Urothelium cell line (cell line): ENCODE measurements around the gene DISP2.
A peak's percentile ranks its signal among the peaks of the same experiment; 100 is the strongest.

Experiments used
- DNase-seq: peaks from one replicate; pipeline ENCODE4 v3.0.0; 2011; ENCODE audit warnings: low spot score, mixed read lengths
- FAIRE-seq: peaks from 2 replicates; lab custom pipeline; 2011; peaks lifted over from hg19 to GRCh38; lab: Jason Lieb, UNC

The DISP2 gene

DNA sequence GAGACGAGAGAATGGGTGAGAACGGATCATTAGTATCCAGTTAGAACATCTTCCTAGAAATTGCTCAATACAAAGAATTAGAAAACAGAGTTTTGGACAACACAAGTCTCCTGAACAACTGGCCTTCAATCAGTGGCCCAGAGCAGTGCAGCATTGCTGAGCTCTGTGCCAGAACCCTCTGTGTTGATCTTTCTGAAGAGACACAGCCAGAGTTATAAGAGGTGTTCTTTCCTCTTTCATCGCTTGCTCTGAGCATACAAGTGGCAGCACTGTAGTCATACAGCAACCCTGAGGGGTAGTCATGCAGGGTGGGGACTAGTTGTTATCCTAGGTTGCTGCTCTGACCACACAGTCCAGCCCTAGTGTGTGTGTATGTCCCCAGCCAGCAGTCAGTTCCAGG is 28.5 kb downstream of the DISP2 start:
- FAIRE-seq, result no peak
- no peak for DNase-seq

DNA sequence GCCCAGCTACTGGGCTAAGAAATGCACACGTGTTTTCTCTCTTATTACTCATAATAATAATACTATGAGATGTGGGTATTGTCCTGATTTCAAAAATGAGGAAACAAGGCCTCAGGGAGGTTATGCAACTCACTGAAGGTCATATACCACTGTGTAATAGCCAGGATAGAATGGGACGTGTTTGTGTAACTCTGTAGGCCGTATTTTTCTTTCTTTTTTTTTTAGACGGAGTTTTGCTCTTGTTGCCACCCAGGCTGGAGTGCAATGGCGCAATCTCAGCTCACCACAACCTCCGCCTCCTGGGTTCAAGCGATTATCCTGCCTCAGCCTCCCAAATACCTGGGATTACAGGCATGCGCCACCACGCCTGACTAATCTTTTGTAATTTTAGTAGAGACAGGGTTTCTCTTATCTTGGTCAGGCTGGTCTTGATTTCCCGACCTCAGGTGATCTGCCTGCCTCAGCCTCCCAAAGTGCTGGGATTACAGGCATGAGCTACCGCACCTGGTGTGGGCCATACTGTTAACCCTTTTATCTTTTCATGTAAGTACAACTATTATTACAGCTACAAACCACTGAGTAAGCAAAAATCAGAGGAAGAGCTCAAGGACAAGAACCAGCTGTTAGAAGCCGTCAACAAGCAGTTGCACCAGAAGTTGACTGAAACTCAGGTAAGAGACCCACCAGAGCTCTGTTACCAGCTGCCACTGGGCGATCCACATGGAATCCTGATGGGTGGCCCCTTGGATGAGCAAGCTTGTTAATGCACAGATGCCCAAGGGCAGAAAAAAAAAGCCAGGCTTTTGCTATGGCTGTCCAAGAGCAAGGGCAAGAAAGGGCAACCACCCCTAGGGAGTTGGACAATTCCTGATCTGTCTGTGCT is 31.2 kb downstream of the DISP2 start:
- DNase-seq (no peak), FAIRE-seq (no peak)

DNA sequence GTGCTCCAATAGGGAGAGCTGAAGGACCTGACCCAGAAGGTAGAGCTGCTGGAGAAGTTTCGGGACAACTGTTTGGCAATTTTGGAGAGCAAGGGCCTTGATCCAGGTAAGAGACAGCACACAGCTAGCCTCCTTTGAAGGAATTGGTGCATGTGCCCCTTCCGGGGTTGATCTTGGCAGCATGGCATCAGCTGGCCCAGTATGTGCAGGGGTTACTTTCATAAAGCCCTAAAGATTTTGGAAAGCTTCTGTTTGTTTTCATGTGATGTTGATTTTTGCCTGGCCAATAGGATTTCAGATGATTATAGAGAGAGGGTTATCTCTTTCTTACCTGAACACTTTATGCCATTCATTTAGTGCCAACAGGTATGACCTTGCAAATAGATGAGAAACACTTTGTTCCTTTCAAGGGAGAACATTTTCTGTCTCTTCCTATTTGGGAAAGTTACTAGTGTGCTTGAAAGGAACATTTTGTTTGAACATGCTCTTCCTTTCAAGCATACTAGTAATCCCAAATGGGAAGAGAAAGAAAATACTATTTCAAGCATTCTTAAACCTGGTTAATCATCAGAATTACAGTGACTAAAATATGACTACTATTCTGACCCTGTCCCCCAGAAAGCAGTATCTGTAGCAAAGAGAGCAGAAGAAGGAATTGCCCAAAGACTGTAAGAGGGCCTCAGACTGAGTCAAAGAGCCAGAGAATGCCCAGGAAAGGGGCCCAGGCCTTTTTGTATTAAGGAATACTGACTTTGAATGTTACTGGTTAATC is 32.0 kb downstream of the DISP2 start:
- DNase-seq (no peak), FAIRE-seq (no peak)

DNA sequence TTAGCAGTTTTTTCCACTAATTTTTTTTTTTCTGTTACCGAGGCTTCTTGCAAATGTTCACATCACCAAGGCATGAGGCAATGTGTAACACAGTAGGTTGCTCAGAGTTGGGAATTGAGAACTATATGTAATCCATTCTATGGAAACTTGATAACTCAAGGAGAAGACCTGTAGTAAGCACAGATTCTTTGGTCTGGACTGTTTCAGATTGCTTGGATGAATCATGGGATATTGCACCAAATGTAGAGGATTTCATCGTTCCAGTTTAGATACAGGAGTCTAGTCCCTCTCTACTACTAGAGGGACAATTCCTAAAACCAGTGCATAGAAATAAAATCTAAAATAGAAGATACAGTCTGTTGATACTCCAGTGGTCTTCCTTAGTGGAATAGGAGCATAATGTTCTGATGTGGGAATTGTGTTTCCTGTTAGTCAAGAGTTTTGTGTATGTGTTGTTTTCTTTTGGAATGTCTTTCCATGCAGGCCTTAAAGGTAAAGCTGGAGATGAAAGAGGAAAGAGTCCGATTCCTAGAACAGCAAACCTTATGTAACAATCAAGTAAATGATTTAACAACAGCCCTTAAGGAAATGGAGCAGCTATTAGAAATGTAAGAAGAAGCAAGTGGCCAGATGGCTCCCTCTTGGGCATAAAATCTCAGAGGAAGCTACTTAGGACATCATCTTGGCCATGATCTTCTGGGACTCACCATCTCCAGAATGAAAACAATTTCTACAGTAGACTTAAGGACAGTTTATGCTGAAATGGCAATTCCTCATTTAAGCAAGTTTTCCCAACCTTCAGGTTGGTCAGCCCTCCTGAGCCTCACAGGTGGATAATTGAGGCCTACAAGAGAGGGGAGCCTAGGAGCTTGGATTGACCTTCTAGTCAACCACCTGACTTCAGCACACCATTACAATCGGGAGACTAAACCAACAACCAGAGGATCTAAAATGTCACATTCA is 35.2 kb downstream of the DISP2 start:
- FAIRE-seq (no peak), DNase-seq (no peak)

DNA sequence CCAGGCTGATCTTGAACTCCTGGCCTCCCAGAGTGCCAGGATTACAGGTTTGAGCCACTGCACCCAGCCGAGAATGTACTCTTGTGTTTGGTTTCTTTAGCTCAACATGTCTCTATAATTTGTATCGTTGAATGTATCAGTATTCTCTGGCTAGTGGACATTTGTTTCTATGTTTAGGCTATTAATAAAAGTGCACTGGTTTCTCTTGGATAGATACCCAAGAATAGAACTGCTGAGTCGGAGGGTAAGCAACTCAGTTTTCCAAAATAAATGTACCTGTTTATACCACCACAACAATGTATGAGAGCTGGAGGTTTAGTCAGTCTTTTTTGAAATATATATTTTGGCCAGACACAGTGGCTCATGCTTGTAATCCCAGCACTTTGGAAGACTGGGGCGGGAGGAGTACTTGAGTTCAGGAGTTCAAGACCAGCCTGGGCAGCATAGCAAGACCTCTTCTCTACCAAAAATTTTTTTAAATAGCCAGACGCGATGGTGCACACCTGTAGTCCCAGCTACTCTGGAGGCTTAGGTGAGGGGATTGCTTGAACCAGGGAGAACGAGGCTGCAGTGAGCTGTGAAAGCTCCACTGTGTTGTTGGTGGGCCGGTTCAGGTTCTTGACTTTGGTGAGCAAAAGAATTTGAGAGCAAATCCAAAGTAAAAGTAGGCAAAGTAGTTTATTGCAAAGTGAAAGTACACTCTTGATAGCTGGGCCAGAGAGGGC is 39.8 kb downstream of the DISP2 start:
- no peak for DNase-seq

DNA sequence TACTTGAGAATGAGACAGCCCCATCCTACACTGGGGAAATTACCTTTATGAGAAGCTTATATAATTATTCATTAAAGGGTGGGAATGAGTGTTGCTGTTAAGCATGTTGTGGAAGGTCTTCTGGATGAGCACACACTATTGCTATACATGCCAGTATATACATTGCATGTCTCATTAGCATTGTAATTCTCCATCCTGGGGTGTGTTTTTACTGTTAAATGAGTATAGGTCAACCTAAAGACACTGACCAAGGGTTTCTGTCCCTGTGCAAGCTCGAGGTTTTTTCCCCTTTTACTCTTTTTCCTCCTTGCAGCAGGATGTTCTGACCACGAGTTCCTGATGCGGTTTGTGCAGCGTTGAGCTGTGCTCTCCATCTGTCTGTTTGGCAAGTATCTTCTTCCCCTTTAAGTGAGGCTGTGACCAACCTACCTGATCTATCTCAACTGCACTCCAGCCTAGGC is 40.4 kb downstream of the DISP2 start:
- FAIRE-seq (no peak), DNase-seq (no peak)

More for the DNA sequence above, 39.8 kb downstream of the DISP2 start:
- FAIRE-seq, result no peak

DNA sequence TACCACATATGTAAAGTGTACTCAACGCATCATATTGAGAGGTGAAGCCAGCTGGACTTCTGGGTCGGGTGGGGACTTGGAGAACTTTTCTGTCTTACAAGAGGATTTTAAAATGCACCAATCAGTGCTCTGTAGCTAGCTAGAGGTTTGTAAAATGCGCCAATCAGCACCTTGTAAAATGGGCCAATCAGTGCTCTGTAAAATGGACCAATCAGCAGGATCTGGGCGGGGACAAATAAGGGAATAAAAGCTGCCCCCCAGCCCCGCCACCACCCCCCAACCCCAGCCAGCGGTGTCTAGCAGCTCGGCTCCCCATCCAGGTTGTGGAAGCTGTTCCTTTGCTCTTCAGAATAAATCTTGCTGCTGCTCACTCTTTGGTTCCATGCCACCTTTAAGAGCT is 41.4 kb downstream of the DISP2 start:
- no peak for FAIRE-seq
- DNase-seq, result no peak

DNA sequence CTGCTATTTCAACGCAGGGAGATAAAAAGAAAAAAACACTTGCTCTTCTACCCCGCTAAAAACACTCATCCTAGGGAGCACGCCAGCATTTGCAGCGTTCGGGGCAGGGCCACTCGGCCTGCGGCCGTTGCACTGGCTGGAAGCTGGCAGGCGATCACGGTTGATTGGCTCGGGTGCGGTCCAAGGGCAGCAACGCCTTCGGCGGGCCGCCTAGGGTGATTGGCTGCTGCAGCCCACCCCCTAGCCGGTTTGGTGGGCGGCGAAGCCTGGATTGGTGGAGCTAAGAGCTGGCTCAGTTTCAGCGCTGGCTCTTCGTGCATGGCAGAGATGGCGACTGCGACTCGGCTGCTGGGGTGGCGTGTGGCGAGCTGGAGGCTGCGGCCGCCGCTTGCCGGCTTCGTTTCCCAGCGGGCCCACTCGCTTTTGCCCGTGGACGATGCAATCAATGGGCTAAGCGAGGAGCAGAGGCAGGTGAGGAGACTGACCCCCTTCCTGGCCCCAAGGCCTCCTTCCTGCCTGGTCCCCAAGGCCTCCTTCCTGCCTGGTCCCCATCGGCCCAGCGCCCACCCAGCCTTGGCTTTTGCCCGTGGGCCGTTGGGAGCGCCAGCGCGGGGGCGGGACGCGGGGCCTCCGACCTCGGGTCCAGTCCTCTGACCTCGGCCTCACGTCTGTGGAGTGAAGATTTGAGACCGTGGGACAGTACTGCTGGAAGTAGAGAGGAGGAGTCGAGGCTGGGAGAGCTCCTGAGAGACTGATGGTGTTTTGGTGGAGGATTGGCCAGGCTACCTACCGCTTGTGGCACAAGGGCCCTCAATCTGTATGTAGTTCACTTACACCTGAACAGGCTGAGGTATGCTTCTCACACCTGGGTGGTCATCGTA is 47.7 kb downstream of the DISP2 start, which contains the start of gene IVD:
TSS of gene IVD (plus strand) at position 295 of the 881 bp plus-strand sequence. CDS start at position 328, 33 bp downstream.
- DNase-seq (peak; percentile 100), FAIRE-seq (peak; percentile 93)

DNA sequence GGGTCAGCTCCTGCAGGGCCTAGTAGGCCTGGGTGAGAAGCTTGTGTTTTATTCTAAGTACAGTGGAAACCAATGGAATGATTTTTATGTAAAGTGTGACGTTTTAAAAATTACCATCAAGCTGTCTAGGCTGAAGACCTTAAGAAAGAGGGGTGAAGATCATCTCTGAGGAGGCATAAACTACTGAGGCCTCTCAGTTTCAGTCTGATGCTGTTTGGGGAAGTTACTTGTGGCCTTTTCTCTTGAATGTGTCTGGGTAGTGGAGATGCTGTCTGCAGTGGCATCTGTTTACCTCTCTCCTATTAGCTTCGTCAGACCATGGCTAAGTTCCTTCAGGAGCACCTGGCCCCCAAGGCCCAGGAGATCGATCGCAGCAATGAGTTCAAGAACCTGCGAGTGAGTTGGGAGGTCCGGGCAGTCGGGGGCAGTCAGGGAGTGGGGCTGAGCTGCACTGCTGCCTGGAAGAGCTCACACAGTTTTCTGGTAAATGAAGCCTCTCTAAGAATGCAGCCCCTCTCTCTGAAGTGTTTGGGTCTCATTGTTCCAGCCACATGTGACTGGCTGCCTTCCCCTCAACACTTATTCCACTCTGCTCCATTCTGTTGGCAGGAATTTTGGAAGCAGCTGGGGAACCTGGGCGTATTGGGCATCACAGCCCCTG is 49.4 kb downstream of the DISP2 start:
- no peak for DNase-seq
- FAIRE-seq, result no peak

DNA sequence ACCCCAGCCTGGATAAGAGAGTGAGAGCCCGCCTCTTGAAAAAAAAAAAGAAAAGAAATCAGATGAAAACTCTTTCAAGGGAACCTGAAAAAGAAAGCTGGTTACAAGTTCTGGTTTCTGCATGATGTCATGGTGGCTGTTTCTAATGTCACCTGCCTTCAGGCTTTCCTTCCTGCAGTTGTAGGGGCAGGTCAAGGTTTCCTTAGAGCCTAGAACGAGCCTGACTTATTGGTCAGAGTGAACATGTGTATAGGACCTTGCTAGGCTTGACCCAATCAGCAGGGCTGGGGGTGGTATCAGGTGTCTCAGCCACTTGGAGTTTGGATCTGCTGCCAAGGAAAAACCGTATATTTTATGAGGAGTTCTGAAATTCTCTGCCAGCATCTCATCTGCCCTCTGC is 51.3 kb downstream of the DISP2 start:
- no peak for DNase-seq
- no peak for FAIRE-seq

DNA sequence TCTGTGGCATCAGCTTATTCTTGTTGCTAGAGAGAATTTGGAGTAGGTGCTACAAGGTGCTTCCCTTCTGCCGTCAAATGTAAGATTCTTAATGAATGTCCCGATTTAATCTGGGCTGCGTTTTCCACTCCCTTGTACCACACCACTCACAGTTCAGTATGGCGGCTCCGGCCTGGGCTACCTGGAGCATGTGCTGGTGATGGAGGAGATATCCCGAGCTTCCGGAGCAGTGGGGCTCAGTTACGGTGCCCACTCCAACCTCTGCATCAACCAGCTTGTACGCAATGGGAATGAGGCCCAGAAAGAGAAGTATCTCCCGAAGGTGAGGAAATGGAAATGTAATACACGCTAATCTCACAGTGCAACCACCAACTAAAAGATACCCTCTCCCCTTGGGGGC is 52.5 kb downstream of the DISP2 start:
- FAIRE-seq, result no peak
- DNase-seq, result no peak

DNA sequence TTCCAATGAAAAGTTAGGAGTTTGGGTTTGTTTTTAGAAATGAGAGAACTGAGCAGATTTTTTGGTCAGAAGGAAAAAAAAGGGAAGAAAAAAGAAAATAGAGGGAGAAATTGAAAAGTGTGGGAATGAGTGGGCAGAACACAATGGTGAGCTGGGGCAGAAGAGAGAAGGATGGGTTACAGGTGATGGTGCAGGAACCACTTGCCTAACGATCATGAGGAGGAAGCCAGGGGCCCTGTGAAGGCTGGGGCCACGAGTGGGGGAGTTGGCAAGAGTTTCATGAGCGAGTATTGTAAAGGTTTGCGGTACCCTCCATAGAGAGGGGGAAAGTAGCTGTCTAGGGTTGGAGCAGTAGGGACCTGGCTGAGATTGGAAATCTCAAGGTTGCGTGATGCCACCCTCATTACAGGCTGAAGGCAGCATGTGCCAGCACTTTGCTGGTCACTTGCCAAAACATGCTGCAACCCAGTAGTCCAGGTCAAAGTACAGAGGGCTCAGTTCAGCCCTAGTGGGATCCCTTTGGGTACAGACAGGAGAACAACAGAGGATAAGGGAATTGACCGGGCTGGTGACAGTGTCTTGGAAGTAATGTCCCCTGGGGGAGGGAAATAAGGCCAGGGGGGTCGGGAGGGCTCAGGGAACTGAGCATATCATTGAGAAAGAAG is 54.2 kb downstream of the DISP2 start:
- FAIRE-seq (no peak), DNase-seq (no peak)

DNA sequence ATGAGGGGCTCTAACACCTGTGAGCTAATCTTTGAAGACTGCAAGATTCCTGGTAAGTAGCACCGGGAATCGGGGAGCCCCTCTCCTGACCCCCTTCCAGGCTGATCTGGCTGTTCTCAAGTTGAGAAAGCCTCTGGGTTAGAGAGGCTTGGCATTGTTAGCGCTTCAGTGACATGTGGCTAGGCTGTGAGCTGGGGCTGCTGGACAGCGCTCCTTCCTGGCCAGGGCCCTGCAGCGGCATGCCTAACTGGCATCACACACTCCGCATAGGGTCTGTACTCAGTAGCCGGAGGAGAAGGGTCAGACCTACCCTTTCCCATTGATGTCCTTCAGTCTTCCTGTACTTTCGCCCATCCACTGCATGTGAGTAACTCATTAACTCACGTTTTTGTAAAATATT is 55.0 kb downstream of the DISP2 start:
- FAIRE-seq (no peak), DNase-seq (no peak)

DNA sequence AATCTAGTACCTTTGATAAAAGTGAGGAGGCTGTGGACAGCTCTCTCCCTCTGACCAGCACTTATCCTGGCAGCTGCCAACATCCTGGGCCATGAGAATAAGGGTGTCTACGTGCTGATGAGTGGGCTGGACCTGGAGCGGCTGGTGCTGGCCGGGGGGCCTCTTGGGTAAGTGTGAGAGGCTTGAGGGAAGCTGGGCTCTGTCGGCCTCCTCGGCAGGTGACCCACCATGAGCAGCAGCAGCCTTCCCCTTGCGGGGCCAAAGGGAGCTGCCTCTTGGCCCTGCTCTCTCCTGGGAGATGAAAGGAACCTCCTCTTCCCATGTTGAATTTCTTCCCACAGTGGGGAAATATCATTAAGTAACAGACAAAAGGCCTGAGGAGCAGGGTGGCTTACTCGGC is 56.8 kb downstream of the DISP2 start:
- no peak for DNase-seq

DNA sequence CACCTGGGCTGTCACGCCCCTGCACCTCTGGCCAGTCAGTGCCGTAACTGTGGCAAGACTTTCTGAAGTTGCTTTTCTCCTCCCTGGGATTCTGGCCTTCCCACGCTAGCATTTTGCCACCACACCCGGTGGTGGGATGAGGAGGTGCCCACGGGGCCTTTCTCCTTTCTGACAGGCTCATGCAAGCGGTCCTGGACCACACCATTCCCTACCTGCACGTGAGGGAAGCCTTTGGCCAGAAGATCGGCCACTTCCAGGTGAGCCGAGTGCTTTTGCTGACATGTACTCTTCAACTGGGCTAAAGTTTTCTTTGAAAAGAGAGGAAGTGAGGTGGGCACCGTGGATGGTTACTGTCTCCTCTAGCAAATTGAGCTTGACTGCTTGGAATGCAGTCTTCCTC is 57.2 kb downstream of the DISP2 start:
- no peak for DNase-seq
- no peak for FAIRE-seq

More for the DNA sequence above, 56.8 kb downstream of the DISP2 start:
- no peak for FAIRE-seq

DNA sequence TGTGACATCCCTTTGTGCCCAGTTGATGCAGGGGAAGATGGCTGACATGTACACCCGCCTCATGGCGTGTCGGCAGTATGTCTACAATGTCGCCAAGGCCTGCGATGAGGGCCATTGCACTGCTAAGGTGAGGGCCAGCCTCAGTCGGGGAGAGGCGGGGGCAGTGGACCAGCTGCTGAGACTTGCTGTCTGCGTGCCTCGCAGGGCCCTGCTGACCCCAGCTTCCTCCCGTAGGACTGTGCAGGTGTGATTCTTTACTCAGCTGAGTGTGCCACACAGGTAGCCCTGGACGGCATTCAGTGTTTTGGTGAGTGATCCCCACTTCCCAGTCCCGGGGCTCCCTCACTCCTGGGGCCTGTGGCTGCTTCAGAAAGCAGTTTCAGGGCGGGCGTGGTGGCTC is 58.0 kb downstream of the DISP2 start:
- no peak for DNase-seq
- FAIRE-seq, result peak; percentile 37

DNA sequence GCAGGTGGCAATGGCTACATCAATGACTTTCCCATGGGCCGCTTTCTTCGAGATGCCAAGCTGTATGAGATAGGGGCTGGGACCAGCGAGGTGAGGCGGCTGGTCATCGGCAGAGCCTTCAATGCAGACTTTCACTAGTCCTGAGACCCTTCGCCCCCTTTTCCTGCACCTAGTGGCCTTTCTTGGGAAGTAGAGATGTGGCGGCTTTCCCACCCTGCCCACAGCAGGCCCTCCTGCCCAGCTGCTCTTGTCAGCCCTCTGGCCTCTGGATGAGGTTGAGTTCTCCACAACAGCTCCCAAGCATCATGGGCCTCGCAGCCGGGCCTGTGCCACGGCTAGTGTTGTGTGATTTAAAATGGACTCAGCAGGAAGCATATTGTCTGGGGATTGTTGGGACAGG is 60.1 kb downstream of the DISP2 start:
- FAIRE-seq (no peak), DNase-seq (no peak)
